ENCODE measurements around the gene RAPGEF2.
"Not testable (repeated sequence)": the region's sequence is repeated elsewhere in the genome, so short reads cannot be mapped to it uniquely, and the experiment has no call there.

Gene RAPGEF2

DNA sequence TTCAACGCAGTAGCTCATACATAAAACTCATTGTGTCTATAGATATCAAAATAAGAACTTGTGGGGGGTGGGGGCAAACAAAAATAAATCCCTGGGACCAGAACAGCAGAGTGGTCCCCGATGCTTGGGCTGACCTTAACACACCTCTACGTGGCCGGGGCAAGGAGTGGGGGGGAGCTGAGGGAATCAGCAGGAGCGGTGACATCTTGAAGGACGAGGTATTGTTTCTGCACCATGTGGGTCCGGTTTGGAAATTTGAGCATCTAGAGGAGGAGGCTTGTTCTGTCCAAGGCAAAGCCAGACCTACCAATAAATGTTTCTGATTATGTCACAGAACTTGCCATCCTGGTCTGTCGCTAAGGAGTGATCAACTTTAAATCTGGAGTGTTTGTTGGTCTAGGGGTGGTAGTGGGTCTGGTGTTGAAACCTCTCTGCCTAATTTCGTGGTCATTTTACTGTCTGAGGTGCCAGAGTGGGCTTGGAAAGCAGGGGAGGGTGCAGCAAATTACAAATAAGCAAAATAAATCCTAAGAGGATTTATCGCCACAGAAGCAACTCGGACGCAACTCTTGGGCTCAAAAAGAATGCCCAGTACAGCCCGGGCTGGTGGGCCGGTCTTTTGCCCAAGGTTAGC, 774 bp upstream of the RAPGEF2 start:
- DNase-seq: no peak

DNA sequence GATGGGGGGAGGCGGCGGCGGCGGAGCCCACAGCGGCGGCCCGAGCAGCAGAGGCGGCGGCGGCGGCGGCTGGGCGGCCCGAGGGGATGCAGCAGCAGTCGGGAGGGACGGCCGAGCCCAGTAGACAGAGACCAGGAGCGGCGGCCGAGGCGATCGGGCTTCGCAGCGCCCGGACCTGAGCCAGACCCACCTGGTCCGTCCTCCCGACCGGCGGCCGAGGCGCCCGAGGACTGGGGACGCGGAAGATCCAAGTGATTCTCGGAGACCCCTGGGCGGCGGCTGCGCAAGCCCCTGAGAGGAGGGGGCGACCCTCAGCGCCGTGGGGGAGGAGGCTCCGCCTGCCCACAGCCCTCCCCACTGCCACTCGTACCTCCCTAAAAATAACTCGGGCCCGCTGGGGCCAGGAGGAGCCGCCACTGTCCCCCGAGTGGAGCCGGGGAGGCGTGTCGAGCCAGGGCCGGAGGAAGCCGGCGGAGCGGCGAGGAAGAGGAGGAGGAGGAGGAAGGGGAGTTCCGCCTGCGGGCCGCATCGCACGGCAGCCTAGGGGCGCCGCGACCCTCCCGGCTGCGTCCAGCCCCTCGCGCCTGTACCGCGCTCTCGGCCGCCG, 608 bp downstream of the RAPGEF2 start:
- DNase-seq: peak; percentile 59

DNA sequence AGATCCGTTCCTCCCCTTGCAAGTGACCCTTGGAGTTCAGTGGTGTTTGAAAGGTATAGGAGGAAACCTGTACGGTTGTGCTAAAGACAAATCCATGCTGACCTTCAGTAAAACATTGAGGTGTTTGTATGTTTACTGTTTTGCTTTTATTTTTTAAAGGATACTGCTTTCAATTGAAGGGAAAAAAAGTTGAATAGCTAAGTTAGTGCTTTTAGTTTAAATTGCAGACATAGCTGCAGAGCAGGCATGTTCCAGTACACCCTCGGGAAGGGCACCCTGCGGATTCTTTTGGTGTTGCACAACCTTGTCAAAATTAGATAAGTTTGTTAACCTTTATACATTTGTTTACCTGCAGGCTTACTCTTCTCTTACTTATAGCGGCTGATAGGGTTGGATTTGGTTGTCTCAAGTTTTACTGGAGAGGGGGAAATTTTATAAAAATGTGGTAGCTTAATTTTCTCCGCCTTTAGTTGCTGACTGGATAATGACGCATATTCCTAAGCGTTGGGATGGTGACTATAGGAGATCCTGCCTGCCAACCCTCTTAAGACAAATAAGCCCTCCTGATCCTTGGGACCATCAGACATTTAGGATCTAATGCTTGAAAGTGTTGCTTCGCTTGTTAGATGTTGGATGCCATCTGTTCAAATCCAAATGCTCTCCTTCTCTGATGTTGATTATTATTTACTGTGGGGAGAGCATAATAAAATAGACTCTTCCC, 2.0 kb downstream of the RAPGEF2 start:
- no peak for DNase-seq

DNA sequence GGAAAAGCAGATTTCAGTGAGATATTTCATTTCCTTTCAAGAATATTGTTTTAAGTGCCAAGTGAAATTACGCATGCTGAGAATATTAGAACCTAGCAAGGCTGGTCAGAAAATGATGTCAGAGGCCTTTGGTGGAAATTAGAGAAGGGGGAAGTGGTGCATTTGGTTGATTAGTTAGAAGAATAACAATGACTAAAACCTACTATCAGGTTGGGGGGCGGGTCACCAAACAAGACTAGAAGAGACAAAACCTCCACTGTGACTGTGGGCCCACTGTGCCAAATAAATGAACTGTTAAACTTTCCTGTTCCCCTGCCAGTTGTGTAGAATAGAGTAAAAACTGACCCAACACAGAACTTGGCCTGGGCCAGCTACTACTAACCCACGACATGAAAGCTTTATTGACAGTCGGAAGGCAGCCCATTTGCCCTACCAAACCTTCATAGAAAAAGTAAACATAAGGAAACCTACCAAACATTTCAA, 2.9 kb downstream of the RAPGEF2 start:
- DNase-seq: peak; percentile 51

DNA sequence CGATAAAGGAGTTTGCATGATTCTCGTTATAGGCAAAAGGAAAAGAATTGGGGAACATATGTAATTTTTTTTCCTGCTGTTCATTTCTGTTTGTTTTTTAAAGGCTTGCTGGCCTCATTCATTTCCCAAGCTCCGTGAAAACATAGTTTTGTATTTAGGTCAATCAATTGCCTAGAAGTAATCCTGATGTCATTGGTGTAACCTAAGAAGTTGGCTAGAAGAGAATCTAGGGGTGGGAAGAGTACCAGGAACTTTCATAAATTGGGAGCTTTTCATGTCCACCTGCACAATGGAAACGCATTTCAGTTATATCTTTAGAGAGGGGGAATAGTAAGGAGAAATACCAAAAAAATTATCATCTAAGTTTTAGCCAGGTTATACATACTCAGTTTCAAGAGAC, 3.8 kb downstream of the RAPGEF2 start:
- DNase-seq: no peak

DNA sequence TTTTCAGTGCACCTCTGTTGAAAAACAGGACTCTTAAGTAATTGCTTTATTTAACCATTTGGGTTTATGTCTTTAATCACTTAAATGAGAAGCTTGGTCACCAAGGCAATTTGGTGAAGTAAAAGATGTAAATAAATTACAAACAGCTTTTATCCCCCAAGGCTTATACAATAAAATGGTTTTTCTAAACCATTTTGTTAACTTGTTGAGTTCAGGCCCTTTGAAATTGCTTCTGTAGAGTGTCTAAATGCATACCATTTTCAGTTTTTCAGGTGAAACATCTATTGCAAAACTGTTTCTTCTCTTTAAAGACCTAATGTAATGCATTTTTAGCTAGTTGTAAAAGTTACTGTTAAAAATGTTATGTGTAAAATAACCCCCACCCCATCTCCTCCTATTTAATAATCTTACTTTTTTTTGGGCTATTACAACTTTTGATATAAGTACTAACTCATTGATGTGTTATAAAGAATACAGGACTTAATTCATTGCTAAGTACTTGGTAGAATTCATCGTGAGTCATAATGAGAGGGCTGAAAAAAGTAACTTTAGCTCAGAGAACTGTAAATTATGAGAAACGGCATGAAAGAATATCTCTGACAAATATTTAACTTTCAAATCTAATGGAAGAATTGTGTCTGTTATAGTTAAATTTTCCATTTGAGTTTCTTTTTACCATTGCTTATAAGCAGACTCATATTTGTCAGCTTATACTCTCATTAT, 4.5 kb downstream of the RAPGEF2 start:
- peak; percentile 63 for DNase-seq

DNA sequence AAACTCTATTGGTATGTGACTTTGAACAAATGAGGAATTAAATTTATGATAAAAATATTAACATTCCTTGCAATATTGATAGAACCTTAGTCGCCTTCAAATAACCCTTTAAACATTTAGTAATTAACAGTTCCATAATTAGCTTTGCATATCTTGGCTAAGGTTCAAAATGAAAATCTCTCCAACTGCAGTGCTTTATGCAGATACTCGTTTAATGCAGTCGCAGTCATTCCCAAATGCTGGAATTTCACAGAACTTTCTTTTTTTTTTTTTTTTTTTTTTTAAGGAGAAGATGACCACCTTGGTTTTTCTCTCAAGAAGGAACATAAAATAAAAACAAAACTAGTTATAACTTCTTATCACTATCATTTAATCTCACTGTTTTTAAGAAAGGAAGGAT, 5.2 kb downstream of the RAPGEF2 start:
- DNase-seq: no peak

DNA sequence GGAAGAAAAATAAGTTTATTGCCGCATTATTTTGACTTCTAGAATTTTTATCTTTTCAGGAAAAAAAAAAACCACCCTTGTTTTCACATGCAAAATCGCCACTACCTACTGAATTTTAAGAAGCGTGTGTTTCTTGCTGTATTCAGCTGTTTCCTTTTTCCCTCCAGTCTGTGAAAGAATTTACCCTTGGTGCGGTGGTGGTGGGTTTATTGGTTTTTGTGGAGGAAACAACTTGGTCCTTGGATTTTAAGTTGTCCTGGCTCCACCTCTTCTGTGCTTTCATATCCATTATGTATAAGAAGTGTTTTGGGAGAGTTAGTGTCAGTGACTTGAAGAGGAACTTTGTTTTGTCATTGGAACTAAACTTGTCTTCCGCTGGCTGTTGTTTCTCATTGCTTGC, 8.1 kb downstream of the RAPGEF2 start:
- DNase-seq: no peak

DNA sequence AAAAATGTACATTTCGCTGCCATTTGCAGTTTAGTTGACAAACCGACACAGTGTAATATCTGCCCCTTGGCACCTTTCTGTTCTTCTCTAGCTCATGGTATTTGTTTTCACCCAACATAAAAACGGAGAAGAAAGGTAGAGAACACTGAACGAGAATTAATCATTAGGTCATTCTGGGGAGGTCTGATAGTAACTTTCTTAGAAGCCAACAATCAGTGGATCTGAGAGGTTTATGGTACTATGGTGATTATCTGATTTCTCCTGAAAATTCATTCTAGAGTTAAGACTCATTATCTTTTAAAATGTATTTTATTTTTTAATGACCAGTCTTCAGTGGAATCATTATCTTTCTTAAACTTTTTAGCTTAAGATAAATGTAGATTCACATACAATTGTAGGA, 8.5 kb downstream of the RAPGEF2 start:
- no peak for DNase-seq

DNA sequence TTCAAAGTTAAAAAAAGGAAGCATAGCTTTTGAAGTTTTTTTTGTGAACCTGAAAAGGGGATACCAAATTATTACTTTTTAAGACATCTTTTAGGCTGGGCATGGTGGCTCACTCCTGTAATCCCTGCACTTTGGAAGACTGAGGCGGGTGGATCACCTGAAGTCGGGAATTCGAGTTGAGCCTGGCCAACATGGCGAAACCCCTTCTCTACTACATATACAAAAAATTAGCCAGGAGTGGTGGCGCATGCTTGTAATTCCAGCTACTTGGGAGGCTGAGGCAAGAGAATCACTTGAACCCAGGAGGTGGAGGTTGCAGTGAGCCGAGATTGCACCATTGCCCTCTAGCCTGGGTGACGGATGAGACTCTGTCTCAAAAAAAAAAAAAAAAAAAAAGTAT, 10.5 kb downstream of the RAPGEF2 start:
- not testable (repeated sequence) for DNase-seq

DNA sequence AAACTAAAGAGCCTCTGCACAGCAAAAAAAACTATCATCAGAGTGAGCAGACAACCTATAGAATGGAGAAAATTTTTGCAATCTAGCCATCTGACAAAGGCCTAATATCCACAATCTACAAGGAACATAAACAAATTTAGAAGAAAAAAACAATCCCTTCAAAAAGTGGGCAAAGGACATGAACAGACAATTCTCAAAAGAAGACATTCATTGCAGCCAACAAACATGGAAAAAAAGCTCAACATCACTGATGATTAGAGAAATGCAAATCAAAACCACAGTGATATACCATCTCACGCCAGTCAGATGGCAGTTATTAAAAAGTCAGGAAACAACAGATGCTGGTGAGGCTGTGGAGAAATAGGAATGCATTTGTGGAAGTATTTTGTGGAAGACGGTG, 13.2 kb downstream of the RAPGEF2 start:
- not testable (repeated sequence) for DNase-seq

DNA sequence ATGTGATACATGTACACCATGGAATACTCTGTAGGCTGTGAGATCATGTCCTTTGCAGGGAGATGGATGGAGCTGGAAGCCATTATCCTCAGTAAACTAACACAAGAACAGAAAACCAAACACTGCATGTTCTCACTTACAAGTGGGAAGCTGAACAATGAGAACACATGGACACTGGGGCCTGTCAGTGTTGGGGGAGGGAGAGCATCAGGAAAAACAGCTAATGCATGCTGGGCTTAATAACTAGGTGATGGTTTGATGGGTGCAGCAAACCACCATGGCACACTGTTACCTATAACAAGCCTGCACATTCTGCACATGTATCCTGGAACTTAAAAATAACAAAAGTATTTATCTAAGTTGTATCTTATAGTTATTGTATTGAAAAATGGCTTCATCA, 13.8 kb downstream of the RAPGEF2 start:
- DNase-seq: not testable (repeated sequence)

DNA sequence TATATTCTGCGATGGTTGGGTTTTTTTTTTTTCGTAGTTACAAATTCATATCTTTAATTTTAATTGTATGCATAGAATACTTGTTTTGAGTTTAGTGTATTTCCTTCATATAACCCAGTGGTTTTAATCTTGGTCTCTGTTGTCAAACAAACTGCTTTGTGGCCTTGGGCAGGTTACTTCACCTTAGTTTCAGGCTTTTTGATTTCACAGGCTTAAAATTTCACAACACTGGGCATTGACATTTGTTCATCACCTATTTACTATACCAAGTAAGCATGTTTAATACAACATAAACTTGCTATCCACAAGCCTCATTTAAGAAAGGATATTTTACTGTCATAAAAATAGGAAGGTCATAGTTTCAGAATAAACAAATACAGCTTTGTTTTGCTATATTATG, 14.7 kb downstream of the RAPGEF2 start:
- no peak for DNase-seq

DNA sequence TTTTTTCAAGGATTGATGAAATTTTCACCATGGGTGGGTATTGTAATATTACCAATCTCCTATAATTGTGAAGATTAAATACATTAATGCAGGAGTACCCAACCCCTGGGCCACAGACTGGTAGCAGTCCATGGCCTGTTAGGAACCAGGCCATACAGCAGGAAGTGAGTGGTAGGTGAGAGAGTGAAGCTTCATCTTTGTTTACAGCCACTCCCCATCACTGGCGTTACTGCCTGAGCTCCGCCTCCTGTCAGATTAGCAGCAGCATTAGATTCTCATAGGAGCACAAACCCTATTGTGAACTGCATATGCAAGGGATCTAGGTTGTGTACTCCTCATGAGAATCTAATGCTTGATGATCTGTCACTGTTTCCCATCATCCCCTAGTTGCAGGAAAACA, 15.1 kb downstream of the RAPGEF2 start:
- no peak for DNase-seq

DNA sequence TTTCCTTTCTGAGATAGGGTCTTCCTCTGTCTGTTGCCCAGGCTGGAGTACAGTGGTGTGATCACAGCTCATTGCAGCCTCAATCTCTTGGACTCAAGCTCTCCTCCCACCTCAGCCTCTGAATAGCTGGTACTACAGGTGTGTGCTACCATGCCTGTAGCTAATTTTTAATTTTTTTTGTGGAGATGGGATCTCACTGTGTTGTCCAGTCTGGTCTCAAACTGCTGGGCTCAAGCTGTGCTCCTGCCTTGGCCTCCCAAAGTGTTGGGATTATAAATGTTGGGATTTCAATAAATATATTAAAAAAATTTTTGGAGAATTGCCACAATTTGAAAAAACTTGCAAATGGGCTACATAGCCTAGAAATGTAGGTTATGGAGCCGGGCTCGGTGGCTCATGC, 18.5 kb downstream of the RAPGEF2 start:
- DNase-seq: no peak

DNA sequence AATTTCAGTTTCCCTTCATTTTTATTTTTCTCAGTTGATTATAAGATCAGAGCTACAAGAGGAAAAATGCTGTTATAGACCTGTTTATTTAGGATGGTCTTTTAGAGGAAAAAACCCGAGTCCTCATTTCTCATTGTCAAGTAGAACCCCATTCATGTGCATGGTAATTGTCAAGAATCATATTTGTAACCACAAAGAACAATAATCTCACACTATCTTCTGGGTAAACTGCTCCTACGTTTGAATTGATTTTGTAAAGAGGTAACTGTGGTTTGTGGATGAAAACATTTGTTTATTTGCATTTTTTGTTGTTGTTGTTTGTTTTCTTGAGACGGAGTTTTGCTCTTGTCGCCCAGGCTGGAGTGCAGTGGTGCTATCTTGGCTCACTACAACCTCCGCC, 23.8 kb downstream of the RAPGEF2 start:
- no peak for DNase-seq

DNA sequence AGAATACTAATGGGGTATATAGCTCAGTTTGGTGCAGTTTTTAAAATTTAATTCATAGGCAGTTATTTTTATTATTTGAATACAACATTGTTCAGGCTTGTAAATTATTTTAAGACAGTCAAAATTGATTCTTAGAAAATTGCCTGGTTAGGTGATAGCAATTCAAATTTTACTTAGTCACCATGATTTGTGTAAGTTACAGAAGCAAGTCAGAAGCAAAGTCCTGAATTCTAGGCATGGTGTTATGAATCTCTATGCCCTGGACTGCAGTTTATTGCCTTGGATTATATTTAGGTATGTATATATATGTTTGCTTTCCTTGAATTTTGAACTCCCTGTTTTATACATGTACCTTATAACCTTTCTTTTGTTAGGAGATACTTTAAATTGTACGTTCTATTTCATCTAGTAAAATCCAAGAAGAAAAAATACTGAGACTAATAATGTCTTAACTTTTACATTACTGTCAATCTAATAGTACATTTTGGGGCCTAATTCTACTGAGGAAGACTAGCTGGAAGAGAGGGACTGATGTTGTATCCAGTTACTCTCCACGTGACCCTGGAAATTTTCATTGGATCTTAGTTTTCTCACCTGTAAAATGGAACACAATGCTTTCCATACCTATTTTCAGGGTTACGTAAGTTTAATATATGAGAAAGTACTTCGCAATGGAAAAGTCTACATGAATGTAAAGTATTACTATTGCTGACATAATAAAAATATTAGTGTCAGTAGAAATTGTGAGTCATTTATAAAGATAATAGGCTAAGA, 25.1 kb downstream of the RAPGEF2 start:
- no peak for DNase-seq

DNA sequence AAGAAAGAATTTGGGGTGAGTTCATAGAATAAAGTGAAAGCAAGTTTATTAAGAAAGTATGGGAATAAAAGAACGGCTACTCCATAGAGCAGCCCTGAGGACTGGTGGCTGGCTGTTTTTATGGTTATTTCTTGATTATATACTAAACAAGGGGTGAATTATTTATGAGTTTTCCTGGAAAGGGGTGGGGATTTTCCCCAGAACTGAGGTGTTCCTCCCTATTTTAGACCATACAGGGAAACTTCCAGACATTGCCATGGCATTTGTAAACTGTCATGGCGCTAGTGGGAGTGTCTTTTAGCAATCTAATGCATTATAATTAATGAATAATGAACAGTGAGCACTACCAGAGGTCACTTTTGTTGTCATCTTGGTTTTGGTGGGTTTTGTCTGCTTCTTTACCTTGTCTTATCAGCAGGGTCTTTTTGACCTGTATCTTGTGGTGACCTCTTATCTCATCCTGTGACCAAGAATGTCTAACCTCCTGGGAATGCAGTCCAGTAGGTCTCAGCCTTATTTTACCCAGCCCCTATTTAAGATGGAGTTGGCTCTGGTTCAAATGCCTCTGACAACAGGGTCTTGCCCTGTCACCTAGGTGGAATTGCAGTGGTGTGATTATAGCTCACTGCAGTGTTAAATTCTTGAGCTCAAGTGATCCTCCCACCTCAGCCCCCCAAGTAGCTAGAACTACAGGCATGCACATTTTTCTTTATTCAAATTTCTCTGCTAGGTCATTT, 27.1 kb downstream of the RAPGEF2 start:
- no peak for DNase-seq

DNA sequence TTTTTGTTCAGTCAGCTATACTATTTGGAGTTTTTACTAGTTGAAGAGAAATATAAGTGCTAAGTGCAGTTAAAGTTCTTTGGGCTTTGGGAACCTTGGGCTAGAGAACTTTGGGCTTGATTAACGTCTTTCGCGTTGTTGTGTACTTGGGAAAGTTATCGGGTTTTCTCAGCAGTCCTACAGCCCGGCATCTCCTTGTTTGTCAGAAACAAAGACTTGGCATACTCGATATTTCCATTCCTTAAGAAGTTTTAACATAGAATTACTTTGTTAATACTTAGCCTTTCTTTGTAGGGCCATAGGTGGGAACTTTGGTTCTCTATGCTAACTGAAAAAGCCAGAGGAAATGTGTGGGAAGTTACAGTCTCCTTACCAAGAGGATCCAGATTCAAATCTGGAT, 28.7 kb downstream of the RAPGEF2 start:
- no peak for DNase-seq

DNA sequence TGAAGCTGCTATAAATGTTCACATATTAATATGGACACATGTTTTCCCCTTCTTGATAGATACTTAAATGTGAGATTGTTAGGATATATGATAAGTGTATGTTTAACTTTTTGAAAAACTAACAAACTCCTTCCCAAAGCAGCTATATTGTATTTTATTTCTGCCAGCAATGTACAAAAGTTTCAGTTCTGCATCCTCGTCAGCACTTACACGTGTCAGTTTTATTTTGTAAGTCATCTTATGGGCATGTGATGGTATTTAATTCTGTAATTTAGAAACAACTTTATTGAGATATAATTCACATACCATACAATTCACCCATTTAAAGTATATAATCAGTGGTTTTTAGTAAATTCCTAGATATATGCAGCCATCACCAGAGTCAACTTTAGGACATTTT, 31.6 kb downstream of the RAPGEF2 start:
- no peak for DNase-seq

DNA sequence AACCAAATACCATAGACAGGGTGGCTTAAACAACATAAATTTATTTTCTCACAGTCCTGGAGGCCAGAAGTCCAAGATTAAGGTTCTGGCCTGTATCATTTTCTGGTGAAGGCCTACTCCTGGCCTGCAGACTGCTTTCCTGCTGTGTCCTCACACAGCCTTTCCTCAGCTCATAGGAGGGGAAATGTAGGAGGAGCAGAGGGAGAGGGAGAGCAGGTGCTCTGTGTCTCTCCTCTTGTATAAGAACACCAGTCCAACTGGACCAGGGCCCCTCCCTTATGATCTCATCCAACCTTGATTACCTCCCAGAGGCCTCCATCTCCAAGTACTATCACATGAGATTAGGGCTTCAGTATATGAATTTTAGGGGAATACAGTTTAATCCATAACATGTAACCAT, 34.3 kb downstream of the RAPGEF2 start:
- no peak for DNase-seq

DNA sequence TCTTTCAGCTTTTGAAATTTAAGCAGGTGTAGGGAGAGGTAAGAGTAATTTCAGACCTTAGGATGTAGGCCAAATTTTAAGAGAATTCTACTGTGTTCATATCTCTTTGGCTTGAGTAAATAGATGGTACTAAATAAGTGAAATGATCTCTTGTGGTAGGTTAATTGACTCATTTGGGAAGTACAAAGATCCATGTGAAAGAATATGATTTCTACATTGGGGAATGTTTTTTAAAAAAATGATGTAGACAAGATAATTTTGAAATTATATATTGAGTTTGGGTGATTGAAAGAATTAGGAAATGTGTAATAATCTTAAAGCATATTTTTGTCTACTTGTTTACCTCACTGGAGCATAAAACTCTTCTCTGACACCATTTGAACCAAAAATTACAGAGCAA, 35.6 kb downstream of the RAPGEF2 start:
- no peak for DNase-seq
